Measurements from ENCODE around the gene CCDC186. TPM values are rescaled to one million over a fixed set of nuclear protein-coding genes. Genes with fewer than 3 reads are reported as not detected.

Gene CCDC186
- total RNA-seq, 2 donors from 2014 or later, result 19.9 to 22.3 TPM

- WGBS, 2 experiments (ENCODE audit: insufficient coverage in 1 of 2, insufficient read length in 1 of 2), result 85 to 99% methylated on average over 2 to 4 of the region's 4 CpGs
- Histone ChIP-seq H3K4me1 (ENCODE audit: control insufficient read depth, insufficient read depth, low read length) (no peaks in the 10 kb centered on the region), H3K27me3 (ENCODE audit: control insufficient read depth, insufficient read depth, low read length, poor library complexity, severe bottlenecking) (no peaks in the 10 kb centered on the region), H3K9me3 (ENCODE audit: control insufficient read depth, low read length) (no peaks in the 10 kb centered on the region), H3K27ac (ENCODE audit: low read depth, low read length) (no peak overlapping the region), H3K4me3 (ENCODE audit: low read length) (no peak overlapping the region), H3K9ac (ENCODE audit: extremely low read depth, low read length, poor library complexity, severe bottlenecking) (no peak overlapping the region), H3K36me3 (ENCODE audit: control insufficient read depth, insufficient read depth, low read length) (no peaks in the 10 kb centered on the region)
- no peaks in the 10 kb centered on the region for H3K27me3 Mint-ChIP-seq (ENCODE audit: insufficient read depth)
- no peaks in the 10 kb centered on the region for H3K4me1 Mint-ChIP-seq
- no peak overlapping the region for H3K4me3 Mint-ChIP-seq
- peaks cover 3% of the 10 kb centered on the region for H3K9me3 Mint-ChIP-seq
- DNase-seq, result no peak
- H3K27ac Mint-ChIP-seq, result no peak overlapping the region
- no peaks in the 10 kb centered on the region for H3K36me3 Mint-ChIP-seq (ENCODE audit: low read depth)
- no peak for TF ChIP-seq CTCF (conservative IDR thresholded peaks at IDR 0.05)
These were observed 89.8 kb downstream of the CCDC186 start for GRCh38 chr10:114084215-114084614.

GRCh38 chr10:114083040-114083439 lies 91.0 kb downstream of the CCDC186 start:
- Mint-ChIP-seq H3K27me3 (ENCODE audit: insufficient read depth) (no peaks in the 10 kb centered on the region), H3K4me3 (no peak overlapping the region), H3K36me3 (ENCODE audit: low read depth) (no peaks in the 10 kb centered on the region), H3K27ac (no peak overlapping the region), H3K9me3 (peaks cover 3% of the 10 kb centered on the region), H3K4me1 (no peaks in the 10 kb centered on the region)
- no peak for DNase-seq
- TF ChIP-seq CTCF (conservative IDR thresholded peaks at IDR 0.05), result no peak
- H3K9ac ChIP-seq (ENCODE audit: extremely low read depth, low read length, poor library complexity, severe bottlenecking), result no peak overlapping the region
- H3K9me3 ChIP-seq (ENCODE audit: control insufficient read depth, low read length), result no peaks in the 10 kb centered on the region
- H3K27ac ChIP-seq (ENCODE audit: low read depth, low read length), result no peak overlapping the region
- H3K4me3 ChIP-seq (ENCODE audit: low read length), result no peak overlapping the region
- no peaks in the 10 kb centered on the region for H3K4me1 ChIP-seq (ENCODE audit: control insufficient read depth, insufficient read depth, low read length)
- 89 to 97% methylated on average over 5 of the region's 5 CpGs for WGBS, 2 experiments (ENCODE audit: insufficient coverage in 1 of 2, insufficient read length in 1 of 2)
- no peaks in the 10 kb centered on the region for H3K27me3 ChIP-seq (ENCODE audit: control insufficient read depth, insufficient read depth, low read length, poor library complexity, severe bottlenecking)
- H3K36me3 ChIP-seq (ENCODE audit: control insufficient read depth, insufficient read depth, low read length), result no peaks in the 10 kb centered on the region

- H3K4me3 ChIP-seq (ENCODE audit: low read length), result no peak overlapping the region
- peaks cover 4% of the 10 kb centered on the region for H3K9me3 Mint-ChIP-seq
- H3K36me3 Mint-ChIP-seq (ENCODE audit: low read depth), result no peaks in the 10 kb centered on the region
- H3K9me3 ChIP-seq (ENCODE audit: control insufficient read depth, low read length), result no peaks in the 10 kb centered on the region
- no peak overlapping the region for H3K9ac ChIP-seq (ENCODE audit: extremely low read depth, low read length, poor library complexity, severe bottlenecking)
- H3K4me3 Mint-ChIP-seq, result no peak overlapping the region
- no peak overlapping the region for H3K27ac ChIP-seq (ENCODE audit: low read depth, low read length)
- H3K36me3 ChIP-seq (ENCODE audit: control insufficient read depth, insufficient read depth, low read length), result no peaks in the 10 kb centered on the region
- no peaks in the 10 kb centered on the region for H3K27me3 Mint-ChIP-seq (ENCODE audit: insufficient read depth)
- H3K27ac Mint-ChIP-seq, result no peak overlapping the region
- no peak for DNase-seq
- H3K27me3 ChIP-seq (ENCODE audit: control insufficient read depth, insufficient read depth, low read length, poor library complexity, severe bottlenecking), result no peaks in the 10 kb centered on the region
- no peaks in the 10 kb centered on the region for H3K4me1 ChIP-seq (ENCODE audit: control insufficient read depth, insufficient read depth, low read length)
- TF ChIP-seq CTCF (conservative IDR thresholded peaks at IDR 0.05), result no peak
- no peaks in the 10 kb centered on the region for H3K4me1 Mint-ChIP-seq
- WGBS, 2 experiments (ENCODE audit: insufficient coverage in 1 of 2, insufficient read length in 1 of 2), result 90 to 92% methylated on average over 8 of the region's 8 CpGs
These were observed 92.0 kb downstream of the CCDC186 start for GRCh38 chr10:114081911-114082583.

All from endodermal cell (in vitro differentiated cells).